Stimulated activated CD4-positive, alpha-beta T cell treated with anti-CD3 and anti-CD28 coated beads, Interleukin-12 subunit alpha, Interleukin-12 subunit beta, amount 100 ng/mL, for 48 hours (primary cell): ENCODE data around the gene TBC1D1.

Experiments
- DNase-seq, 3 donors: peaks; one replicate each; pipeline ENCODE4 v3.0.0-alpha.2; 2020; ENCODE audit warnings: low read depth in 2 of 3, low spot score in 1 of 3

Gene TBC1D1

DNA sequence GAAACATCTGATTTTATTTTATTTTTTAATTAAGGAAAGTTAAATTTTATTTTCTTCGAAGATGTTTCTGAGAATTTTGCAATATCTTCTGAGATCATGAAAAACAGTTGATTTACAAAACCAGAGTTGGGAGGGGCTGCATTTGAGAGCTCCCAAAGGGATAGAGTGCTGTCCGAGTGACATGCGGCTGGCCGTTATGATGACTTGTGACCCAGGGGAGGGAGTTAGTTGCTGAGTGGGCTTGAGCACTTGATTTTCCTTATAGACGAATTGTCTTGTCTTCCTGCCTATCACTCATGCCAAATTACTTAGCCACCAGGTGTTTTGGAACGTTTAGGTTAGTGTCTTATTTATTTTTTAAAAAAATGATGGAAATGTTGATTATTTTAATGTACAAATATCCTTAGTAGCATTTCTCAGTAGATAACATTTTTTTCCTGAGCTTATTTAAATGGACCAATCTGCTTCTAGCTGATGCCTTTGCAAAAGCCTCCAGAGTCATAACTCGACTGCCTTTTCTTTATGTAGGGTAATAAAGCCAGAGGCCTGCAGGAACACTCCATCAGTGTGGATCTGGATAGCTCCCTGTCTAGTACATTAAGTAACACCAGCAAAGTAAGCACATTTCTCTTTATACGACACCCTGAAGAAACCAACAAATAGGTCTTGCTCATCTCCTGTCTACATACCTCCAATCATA is 154.6 kb downstream of the TBC1D1 start:
- DNase-seq = no peak

GRCh38 chr4:38046727-38047489 is 156.0 kb downstream of the TBC1D1 start:
- no peak for DNase-seq

GRCh38 chr4:38049545-38050170 is 158.8 kb downstream of the TBC1D1 start:
- no peak for DNase-seq

GRCh38 chr4:38050560-38051350 is 159.9 kb downstream of the TBC1D1 start:
- no peak for DNase-seq

DNA sequence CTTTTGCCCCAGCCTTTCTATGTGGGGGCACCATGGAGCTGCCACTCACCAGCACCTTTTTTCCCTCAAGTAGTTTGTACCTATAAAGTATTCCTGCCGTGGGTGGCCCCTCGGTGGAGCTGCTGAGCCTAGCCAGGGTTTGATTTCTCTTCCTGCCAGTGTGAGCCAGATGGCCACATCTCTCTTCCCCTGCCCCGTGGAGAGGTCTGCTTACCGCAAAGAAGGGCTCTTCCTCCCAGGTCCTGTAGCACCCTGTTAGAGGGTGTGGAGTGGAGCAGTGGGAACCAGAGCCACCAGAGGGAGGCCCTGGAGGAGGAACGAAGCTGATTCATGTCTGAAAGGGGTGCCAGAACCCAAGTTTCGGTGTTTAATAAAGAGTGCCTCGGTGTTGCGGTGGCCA is 164.7 kb downstream of the TBC1D1 start:
- no peak for DNase-seq

GRCh38 chr4:38056011-38056685 is 165.3 kb downstream of the TBC1D1 start:
- DNase-seq = no peak

DNA sequence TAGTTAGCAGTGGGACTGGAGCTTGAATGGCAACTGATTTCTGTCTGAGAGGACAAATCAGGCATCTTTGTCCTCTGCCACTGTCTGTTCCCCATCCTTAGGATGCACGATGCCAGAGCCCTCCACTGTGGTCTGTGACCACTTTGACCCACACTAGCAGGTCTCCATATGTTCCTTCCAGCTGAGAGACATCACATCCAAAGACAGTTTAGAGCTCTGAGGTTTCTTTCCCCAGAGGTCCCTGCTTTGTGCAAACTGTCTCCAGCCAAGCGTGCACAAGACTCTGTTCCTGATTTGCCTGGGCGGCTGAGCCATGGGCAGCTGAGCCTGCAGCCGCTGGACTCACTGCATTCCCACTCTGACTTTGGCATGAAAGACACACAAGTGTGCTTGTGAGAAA is 167.3 kb downstream of the TBC1D1 start:
- no peak for DNase-seq

GRCh38 chr4:38060829-38061431 is 170.0 kb downstream of the TBC1D1 start:
- DNase-seq = no peak

- DNase-seq = peak; percentile 33 to 74 (median 52)
These were observed 171.3 kb downstream of the TBC1D1 start for GRCh38 chr4:38062088-38062775.

- no peak for DNase-seq
These were observed 171.9 kb downstream of the TBC1D1 start for GRCh38 chr4:38062776-38063097.

GRCh38 chr4:38065176-38065575 is 174.3 kb downstream of the TBC1D1 start:
- DNase-seq = no peak

DNA sequence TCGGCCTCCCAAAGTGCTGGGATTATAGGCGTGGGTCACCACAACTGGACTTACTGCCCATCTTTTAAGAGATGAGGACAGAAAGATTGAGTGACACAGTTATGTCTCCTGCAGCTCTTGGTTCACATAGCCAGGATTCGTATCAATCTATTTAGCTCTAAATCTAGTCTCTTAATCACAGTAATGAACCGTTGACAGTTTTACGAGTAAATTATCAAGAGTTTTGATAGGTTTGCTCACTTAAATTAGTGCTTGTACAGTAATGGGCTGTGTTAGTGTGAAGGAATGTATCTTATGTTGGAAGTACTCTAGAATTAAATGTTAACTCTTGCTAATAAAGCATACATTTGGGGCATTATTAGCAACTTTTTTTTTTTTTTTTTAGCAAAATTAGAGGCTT is 175.0 kb downstream of the TBC1D1 start:
- no peak for DNase-seq

DNA sequence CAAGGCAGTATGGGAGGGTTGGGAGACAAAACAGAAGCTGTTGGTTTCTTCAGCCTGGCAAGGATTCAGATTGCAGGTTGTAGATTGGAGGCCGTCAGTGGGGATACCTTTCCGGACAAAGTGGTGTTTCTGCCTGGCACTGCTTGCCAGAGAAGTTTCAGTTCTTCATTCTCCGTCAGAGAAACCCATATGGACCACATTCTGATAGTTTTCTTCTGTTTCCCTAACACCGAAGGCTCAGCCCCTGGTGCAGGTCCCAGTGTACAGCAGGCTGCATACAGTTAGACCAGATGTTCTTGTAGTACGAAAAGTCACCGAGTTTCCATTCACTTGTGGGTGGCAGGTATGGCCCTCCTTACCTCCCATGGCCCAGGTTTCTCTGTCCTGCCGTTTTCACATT is 176.6 kb downstream of the TBC1D1 start:
- DNase-seq = no peak

- no peak for DNase-seq
These were observed 177.2 kb downstream of the TBC1D1 start for GRCh38 chr4:38068107-38068506.

DNA sequence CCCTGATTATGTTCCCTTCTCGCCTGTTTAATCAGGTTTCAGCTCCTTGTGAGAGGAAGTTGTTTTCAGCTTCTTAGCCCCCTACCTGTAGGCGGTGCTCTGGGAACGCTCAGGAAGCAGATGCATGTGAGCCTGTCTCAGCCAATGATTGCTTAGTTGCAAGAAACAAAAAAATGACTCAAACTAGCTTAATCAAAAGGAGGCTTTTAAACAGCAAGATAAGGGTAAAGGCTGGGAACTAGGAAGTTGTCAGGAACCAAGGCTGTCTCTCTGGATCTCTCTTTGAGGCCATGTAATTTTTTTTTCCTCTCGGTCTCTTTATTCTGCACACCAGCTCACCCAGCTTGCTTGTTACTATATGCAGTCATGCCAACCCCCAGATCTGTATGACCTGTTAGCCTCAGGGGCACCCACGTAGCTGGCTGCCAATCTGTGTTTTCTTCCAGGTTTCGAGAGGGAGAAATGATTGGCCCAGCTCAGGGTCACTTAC is 178.4 kb downstream of the TBC1D1 start:
- DNase-seq = peak in 1 of 3 donors; percentile 24

- DNase-seq = no peak
These were observed 181.0 kb downstream of the TBC1D1 start for GRCh38 chr4:38071801-38072431.

DNA sequence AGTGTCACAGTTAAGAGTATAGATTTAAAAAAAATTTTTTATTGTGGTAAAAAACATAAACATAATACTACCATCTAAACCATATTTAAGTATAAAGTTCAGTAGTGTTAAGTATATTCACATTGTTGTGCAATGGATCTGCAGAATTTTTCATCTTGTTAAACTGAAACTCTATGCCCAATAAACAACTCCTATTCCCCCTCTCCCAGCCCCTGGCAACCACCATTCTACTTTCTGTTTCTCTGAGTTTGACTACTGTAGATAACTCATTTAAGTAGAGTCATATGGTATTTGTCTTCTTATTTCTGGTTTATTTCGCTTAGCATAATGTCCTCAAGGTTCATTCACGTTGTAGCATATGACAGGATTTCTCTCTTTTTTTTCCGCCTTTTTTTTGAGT is 181.7 kb downstream of the TBC1D1 start:
- no peak for DNase-seq

- no peak for DNase-seq
These were observed 182.8 kb downstream of the TBC1D1 start for GRCh38 chr4:38073596-38074234.
